VCaP (cell line): ENCODE results near the gene CFAP299.
"Not testable (repeated sequence)": the region's sequence is repeated elsewhere in the genome, so short reads cannot be mapped to it uniquely, and the experiment has no call there.

ENCODE experiments used
- H3K27ac ChIP-seq: fragments of 450-650 bp; 2 replicates; pipeline ENCODE4 v1.5.1; 2017
- CTCF ChIP-seq: fragments of 450-650 bp; conservative IDR thresholded peaks from 2 replicates; pipeline ENCODE4 v1.5.1; 2017; ENCODE audit warnings: mild to moderate bottlenecking, moderate library complexity

CFAP299 gene

GRCh38 chr4:80717204-80717603 lies 381.7 kb downstream of the CFAP299 start:
- H3K27ac ChIP-seq, result no peak overlapping the region
- no peak for TF ChIP-seq CTCF

GRCh38 chr4:80726471-80726870 lies 390.9 kb downstream of the CFAP299 start:
- no peak for TF ChIP-seq CTCF

GRCh38 chr4:80730158-80730557 lies 394.6 kb downstream of the CFAP299 start:
- no peak overlapping the region for H3K27ac ChIP-seq
- no peak for TF ChIP-seq CTCF

More at GRCh38 chr4:80726471-80726870, 390.9 kb downstream of the CFAP299 start:
- H3K27ac ChIP-seq, result no peak overlapping the region

GRCh38 chr4:80731436-80731835 lies 395.9 kb downstream of the CFAP299 start:
- no peak overlapping the region for H3K27ac ChIP-seq
- no peak for TF ChIP-seq CTCF

- no peak overlapping the region for H3K27ac ChIP-seq
- TF ChIP-seq CTCF, result no peak
These were observed 396.5 kb downstream of the CFAP299 start for GRCh38 chr4:80732010-80732409.

GRCh38 chr4:80740375-80740774 lies 404.8 kb downstream of the CFAP299 start:
- no peak overlapping the region for H3K27ac ChIP-seq
- no peak for TF ChIP-seq CTCF

GRCh38 chr4:80749558-80749957 lies 414.0 kb downstream of the CFAP299 start:
- not testable (repeated sequence) for H3K27ac ChIP-seq

GRCh38 chr4:80751200-80751599 lies 415.7 kb downstream of the CFAP299 start:
- no peak for TF ChIP-seq CTCF
- H3K27ac ChIP-seq, result no peak overlapping the region
